Measurements from ENCODE around the gene OSTF1.

The OSTF1 gene, protein sequence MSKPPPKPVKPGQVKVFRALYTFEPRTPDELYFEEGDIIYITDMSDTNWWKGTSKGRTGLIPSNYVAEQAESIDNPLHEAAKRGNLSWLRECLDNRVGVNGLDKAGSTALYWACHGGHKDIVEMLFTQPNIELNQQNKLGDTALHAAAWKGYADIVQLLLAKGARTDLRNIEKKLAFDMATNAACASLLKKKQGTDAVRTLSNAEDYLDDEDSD

DNA sequence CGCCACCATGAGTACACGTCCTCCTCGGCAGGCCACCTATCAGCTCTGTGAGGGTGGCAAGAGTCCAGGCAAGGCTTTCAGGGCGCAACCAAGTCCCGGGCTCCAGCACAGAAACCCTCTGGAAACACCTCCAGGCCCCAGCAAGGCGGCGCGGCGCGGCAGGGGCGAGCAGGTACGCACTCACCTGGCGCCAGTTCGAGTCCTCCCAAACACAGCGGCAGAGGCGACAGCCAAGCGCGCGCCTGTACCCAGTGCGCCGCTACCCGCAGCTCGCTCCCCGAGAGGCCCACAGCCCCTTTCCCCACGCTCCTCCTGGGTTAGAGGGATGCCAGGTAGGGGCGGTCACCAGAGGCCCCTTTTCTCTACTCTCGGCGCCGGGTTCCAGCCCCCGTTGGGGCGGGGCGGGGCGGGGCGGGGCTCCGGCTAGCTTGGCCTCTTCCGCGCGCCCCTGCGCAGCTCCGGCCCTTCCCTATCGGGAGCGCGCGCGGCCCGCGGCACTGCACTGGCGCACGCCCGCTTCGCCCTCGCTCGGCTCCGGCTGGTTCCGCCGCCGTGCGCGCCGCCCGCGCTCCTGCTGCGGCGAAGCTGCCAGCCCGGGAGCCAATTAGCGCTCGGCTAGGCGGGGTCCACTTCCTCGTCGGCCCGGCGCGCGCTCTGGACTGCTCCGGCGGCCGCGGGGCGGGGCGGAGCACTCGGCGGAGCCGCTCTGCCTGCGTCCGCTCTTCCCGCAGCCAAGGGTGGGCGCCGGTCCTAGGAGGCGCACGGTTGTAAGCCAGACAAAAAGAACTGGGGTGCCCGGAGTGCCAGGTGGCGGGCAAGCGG is at the start of gene OSTF1, which contains the start of gene NMRK1:
OSTF1 (plus strand) TSS at position 691 of the 822 bp plus-strand sequence. CDS start 179 bp downstream, outside the sequence.
NMRK1 (minus strand) TSS at position 332 of the 822 bp plus-strand sequence. CDS start 5,040 bp downstream, outside the sequence.
- peak; percentile 80 to 82 for DNase-seq (ENCODE audit: low read depth in 2 of 2)

DNA sequence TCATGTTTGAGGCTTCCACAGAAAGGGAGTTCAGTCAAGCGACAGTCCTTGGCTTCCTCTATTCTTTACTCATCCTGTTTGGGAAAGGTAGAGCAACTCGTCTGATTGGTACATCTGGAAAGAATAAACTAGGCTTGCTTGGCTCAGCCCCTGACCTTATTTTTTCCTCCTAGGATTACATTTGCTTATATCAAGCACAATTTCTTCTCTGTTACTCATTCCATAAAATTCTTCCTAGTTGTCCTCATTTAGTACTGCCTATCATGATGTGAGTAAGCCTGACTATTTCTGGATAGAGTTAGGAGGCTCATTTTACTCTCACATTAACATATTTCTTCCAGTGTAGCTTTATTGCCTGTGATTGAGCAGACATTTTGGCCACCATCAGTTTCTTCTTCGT is 49.3 kb upstream of the OSTF1 start:
- DNase-seq (ENCODE audit: low read depth in 2 of 2): no peak

DNA sequence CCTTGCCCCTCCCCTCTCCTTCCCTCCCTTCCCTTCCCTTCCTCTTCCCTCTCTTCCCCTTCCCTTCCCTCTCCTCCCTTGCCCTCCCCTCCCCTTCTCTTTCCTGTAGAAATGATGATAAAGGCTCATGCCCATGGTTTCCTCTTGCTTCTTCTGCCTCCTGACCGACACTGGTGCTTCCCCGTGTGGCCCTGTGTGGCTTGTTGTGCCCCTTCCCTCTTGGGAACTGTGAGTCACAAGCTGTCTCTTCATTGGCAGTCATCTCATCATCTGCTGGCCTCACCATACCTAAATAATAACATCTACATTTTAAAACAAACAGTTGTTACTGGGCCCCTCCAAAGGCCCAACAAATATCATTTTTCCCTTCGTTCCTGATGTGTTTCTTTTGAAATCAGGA is 48.5 kb upstream of the OSTF1 start:
- no peak for DNase-seq (ENCODE audit: low read depth in 2 of 2)

DNA sequence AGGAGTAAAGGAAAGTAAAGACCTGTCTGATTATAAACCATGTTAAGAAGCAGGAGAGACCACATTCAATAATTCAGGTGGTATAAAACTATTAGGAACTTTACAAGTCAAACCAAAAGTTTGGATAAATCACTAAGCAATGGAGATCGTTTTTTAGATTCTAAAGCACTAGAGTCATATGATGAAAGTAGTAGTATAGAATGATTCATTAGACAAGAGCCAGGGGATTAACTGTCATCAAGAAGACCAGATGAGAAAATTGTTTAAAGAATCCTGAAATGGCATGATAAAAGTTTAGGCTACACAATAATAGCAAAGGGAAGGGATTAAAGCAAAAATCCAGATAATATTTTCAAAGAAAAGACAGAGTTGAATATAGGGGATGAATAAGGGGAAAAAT is 47.3 kb upstream of the OSTF1 start:
- DNase-seq (ENCODE audit: low read depth in 2 of 2): no peak

DNA sequence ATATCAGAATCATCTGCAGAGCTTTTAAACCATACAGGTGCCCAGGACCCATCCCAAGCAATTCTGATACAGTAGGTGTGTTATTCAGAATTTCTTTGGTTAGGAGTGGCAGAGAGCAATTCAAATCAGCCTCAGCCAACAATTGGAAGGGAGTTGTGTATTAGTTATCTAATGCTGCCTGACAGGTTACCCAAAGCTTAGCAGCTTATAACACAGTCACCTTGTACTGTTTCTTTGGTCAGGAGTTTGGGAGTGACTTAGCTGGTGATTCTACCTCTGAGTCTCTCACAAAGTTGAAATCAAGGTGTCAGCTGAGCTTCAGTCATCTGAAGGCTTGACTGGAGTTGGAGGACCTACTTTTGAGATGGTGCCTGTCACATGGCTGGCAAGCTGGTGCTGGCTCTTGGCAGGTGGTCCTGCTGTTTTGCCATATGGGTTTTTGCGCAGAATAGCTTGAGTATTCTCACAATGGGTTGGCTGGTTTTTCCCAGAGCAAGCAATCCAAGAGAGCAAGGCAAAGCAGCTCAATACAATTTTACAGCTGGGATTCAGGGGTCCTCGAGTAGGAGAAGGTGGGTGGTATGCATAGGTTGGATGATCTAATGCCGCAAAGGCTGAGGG is 41.5 kb upstream of the OSTF1 start:
- DNase-seq (ENCODE audit: low read depth in 2 of 2): no peak

DNA sequence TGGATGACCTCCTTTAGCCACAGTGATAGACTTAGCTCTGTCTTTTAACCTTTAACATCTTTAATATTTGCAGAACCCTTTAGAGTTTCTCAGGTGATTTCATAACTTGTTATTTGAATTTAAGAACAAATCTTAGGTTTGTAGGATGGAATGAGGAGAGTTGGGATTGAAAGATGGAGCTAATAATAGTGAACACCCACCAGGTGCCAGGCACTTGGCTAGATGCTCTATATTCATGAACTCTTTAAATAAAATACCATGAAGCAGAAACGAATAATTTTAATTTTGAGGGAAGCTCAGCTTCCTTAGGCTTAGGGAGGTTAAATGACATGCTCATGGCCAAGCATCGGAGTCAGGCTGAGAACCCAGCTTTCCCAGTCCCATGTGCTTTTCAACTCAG is 40.8 kb upstream of the OSTF1 start:
- no peak for DNase-seq (ENCODE audit: low read depth in 2 of 2)

DNA sequence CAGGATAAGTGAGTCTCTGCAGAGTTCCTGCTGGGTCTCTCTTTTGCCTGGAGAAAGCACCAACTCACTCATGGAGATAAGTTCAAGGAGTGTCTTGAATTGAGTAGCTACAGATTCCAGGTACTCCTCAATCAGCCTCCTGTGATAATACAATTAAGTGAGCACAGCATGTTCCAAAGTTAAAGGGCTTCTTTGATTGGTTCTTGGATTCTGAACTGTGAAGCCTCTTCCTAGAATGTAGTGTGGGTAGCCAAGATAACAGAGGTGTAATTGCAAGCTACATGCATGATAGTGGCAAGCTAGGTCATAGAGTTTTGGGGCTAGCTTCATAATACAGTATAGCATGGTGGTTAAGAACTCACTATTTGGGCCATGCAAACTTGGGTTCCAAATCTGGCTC is 37.0 kb upstream of the OSTF1 start:
- no peak for DNase-seq (ENCODE audit: low read depth in 2 of 2)

DNA sequence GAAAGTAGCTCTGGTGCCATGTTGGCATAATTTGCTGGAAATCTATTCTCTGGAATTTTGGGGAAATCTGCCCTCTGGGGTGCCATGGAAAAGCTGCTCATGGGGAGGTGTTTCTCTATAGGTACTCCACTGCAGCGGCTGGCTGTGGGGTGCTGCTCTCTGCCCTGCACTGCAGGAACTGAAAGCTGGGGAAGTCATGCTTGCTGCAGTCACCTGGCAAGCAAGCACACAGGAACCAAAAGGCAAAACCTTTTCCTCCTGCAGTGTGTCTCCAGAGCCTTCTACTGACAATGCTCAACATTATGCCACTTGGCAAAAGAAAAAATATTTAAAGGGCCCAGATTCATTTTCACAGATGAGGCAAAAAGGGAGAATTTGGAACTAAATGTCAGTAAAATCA is 34.4 kb upstream of the OSTF1 start:
- DNase-seq (ENCODE audit: low read depth in 2 of 2): no peak

DNA sequence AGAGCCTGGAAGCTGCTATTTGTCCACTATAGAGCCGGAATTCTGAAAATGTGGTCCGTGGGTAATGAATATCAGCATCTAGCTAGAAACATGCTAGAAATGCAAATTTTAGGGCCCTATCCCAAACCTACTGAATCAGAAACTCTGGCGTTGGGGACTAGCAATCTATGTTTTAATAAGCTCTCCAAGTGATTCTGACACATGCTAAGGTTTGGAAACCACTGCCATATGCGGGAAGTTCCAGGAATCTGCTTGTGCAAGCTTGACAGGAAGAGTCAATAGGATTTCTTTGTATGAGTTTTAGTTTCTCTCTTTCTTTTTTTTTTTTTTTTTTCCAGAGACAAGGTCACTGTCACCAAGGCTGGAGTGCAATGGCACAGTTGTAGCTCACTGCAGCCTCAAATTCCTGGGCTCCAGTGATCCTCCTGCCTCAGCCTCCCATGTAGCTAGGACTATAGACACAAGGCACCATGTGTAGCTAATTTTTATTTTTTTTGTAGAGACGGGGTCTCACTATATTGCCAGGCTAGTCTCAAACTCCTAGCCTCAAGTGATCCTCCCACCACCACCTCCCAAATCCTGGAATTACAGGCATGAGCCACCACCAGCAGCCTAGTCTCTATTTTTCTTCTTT is 33.8 kb upstream of the OSTF1 start:
- DNase-seq (ENCODE audit: low read depth in 2 of 2): no peak

DNA sequence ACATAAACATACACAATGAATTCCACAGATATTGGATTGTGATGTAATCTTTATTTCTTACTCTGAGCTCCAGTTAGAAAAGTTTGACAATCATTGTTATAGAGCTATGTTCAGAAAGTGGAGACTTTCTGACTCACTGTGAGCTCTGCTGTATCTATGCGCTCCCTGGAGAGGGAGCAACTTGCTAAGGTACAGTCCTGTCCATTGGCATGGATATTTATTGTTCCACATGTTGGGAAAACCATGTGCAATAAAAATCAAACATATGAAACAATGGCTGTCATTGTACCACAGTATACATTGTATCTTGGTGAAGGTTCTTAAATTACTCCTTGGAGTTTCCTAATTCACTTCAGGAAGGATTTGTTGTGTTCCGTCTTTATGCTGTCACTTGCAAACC is 27.1 kb upstream of the OSTF1 start:
- no peak for DNase-seq (ENCODE audit: low read depth in 2 of 2)

DNA sequence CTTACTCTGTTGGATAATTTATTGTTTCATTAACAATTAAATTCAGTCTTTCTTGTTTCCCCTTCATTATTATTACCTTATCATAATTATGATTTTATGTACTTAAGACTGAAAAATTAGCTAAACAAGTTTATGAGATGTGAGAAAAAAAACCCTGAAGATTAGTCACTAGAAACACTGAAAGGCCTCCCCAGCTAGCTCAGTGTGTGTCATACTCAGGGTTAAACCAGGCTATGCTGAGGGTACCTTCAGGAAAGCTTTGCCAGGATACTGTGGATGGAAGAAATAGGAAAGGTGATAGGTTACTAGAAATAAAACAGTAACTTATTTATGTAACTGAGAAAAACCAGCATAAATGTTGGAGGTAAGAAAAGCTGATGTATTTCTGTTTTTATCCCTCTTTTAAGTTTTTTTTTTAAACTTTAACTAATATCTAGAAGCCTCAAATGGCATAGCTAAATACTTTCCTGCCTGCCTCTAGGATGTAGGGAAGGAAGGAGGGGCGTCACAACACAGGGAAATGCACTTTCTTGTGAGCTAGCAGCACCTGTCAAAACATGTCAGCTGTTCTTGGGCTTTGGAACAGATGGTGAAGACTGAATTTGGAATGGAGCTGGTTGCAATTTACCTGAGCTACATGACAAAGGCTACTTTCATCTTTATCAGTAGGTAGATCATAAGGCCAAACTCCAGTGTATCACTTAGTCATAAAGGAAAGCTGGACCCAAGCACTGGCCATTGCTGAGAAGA is 24.6 kb upstream of the OSTF1 start:
- DNase-seq (ENCODE audit: low read depth in 2 of 2): no peak

DNA sequence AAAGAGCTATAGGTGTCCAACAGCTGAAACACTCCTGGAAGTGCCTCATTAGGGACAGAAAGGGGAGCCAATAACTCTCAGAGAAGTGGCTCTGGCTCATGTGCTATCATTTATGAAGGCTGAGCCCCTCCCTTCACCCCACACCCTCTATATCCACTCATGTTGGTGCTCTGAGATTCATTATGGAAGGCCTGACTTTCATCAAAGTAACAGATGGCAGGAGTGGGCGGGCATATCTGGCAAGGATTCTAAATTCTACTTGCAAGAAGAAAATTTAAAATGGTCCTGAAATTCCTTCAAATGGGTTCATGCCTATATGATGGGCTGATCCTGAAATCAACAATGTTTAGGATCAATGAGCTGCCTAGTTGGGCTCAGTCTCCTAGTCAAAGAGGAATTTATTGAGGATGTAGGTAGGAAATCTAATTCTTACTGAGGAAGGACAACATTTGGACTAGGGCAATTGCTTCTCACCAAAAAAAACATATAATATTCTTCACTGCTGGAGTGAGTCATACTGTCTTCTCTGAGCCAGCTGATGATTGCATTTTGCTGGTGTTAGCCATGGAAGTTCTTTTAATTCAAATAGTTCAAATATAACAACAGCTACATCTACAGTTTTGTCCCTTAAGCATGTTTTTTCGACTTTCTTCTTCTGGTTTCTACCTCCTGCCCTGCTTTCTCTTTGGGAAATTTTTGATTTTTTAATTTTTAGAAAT is 23.8 kb upstream of the OSTF1 start:
- DNase-seq (ENCODE audit: low read depth in 2 of 2): no peak

DNA sequence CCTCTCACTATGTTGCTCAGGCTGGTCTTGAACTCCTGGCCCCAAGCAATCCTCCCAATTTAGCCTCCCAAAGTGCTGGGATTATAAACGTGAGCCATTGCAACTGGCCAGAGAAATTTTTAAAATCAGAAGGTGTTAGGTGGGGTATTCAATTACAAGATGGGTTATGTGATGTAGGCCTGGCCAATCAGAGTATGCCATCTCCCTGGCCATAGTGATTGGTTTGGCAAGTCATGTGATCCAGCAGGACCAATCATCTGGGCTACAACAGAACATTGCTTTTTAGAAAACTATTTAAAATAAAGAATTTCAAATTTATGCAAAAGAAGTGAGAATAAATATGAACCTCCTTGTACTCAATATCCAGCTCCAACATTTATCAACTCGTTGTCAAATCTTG is 22.8 kb upstream of the OSTF1 start:
- no peak for DNase-seq (ENCODE audit: low read depth in 2 of 2)

DNA sequence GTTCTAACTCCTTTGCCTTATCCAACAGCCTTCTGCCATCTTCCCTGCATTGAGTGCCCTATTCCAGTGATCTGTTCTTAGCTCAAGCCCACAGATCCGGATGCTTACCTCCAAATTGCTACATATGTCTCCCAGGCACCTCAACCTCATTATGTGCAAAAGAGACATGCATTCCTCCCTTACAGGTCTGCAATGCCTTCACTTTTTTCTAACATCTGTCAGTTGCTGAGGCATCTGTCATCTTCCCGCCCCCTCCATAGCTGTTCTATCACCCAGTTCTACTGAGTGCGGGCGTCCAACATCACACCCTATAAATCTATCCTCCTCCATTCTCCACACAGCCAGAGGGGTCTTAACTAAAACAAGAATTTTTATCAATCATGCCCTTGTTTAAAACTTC is 20.4 kb upstream of the OSTF1 start:
- no peak for DNase-seq (ENCODE audit: low read depth in 2 of 2)

DNA sequence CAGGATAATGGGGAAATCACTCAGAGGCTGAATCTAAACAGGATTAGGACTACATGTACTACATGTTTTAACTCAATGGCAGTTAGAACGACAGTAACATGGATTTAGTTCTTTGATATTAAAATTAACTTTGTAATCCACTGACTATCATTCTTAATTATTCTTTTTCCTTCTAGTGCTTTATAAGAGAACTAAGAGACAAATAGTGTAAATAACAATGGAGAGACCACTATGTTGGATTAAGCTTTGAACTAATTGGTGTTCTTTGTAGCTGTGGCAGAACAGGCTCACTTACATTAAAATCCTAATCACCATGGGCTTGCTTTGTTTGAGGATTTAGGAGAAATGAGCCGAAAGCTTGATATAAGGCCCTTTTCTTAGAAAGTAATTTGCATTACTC is 19.1 kb upstream of the OSTF1 start:
- DNase-seq (ENCODE audit: low read depth in 2 of 2): no peak

DNA sequence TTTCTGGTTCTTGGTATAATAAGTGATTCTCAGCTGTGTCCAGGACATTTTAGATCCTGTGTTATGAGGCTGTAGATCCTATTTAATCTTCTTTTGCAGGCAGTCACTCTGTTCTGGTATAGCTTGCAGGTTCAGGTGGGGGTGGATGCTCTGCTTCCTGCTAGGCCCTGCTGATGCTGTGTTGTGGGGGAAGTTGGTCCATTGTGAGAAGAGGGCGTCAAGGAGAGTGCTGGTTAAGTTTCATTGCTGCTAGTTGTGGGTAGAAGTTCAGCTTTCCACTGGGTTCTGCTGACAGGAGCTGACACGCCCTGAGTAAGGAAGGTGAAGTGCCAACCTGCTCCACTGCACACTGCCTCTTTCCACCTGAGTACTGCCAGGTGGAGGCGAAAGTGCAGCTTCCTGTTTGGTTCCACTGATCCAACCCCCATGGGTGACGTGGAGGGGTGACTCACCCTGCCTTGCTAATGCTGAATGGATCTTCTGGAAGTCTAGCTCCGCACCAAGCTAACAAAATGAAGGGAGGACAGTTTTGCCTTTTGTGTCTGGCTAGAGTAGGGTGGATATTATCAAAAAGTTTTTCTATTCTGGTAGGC is 16.7 kb upstream of the OSTF1 start:
- peak in 1 of 2 donors; percentile 48 for DNase-seq (ENCODE audit: low read depth in 2 of 2)

DNA sequence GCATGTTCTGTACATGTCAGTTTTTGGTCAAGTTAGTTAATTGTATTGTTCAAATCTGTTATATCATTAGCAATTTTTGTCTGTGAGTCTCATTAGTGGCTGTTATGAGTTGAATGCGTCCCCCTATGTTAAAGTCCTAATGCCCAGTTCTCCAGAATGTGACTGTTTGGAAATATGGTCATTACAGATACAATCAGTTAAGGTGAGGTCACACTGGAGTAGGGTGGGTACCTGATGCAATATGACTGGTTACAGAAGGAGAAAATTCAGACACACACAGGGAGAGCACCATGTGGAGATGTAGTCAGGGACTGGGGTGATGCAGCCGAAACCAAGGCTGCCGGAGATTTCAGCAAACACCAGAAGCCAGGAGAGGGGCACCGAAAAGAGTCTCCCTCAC is 15.4 kb upstream of the OSTF1 start:
- DNase-seq (ENCODE audit: low read depth in 2 of 2): no peak

DNA sequence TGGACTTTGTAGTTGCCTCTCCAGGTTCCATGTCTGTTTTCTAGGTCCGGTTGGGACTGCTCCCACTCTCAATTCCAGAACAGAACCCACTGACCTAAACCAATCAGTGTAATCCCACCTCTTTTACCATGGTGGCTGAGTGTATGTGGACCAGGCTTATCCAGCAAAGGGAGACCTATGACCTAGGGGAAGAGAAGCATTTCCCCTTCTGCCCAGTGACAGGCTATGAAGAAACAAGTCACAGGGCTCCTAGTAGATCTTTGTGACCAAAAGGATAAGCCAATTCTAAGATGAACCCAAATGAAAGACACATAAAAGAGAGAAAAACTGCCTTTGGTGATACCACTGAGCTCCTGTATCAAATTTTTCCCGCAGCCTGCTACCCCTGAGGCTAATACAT is 6.7 kb upstream of the OSTF1 start:
- no peak for DNase-seq (ENCODE audit: low read depth in 2 of 2)

DNA sequence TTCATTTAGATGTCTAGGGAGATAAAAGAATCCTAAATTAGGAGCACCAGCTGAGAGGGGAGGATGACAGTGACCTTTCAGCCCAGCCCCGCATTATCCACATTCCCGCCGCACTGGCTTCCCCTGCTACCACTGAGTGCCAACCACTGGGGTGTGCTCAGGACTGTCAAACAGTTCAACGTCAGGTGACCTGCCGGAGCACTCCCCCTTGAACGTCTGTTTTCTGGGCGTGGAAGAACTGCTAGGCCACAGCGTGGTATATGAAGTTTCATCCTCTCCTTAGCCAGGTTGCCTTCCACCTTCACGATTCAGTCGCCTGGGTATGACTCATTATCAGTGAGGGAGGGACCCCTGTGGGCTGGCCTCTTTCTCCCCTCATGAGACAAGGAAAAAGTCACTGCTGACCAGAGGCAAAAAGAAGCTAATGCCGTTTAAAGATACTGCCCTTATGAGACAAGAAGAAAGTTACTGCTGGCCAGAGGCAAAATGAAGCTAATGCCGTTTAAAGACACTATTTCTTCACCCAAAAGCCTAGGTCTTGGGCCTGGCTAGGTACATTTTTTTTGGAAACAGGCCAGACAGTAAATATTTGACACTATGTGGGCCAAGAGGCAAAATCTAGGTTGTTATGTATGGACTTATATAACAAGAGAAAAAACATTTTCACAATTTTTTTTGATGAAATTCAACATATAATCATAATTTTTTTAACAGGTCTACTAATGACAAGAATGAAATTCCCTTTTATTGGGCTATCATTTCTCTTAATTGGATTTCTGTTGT is 4.9 kb upstream of the OSTF1 start:
- no peak for DNase-seq (ENCODE audit: low read depth in 2 of 2)

Measured in activated CD8-positive, alpha-beta memory T cell treated with anti-CD3 and anti-CD28 coated beads for 4 hours (primary cell).